Right atrium auricular region (tissue), 2 donors: ENCODE measurements around the gene ASTN2. TPM values are rescaled to one million over a fixed set of nuclear protein-coding genes. Genes with fewer than 3 reads are reported as not detected.

Source experiments
- DNase-seq: peaks from one replicate; pipeline ENCODE4 v3.0.0-alpha.2; 2019; ENCODE audit warnings: low spot score
- H3K27ac ChIP-seq, 2 donors: fragments of 200-600 bp; sonication (generic); 1 replicate in 1 of 2; 2 replicates in 1 of 2; pipeline ENCODE4 v1.5.1; 2016 to 2019
- H3K27me3 ChIP-seq, 2 donors: fragments of 200-600 bp; sonication (generic); one replicate each; pipeline versions ENCODE4 v1.5.1 to v1.6.0; 2017 to 2019
- H3K36me3 ChIP-seq: fragments of 200-600 bp; sonication (generic); one replicate; pipeline ENCODE4 v1.5.1; 2016
- H3K4me1 ChIP-seq, 2 donors: fragments of 200-600 bp; sonication (generic); one replicate each; pipeline versions ENCODE4 v1.5.1 to v1.6.0; 2017 to 2019
- H3K4me3 ChIP-seq, 2 donors: fragments of 200-600 bp; sonication (generic); 1 replicate in 1 of 2; 2 replicates in 1 of 2; pipeline ENCODE4 v1.5.1; 2017 to 2019; ENCODE audit warnings: mild to moderate bottlenecking in 1 of 2, moderate library complexity in 1 of 2
- H3K9me3 ChIP-seq, 2 donors: fragments of 200-600 bp; sonication (generic); one replicate each; pipeline ENCODE4 v1.5.1; 2019
- total RNA-seq, 2 donors: library from RNA; depleted of rRNA; stranded (reverse); fragments of >200 nt; gene quantifications; one replicate each; pipeline ENCODE4 v1.1.0, GENCODE V29; 2016
- TF ChIP-seq, protein P1 (sequence below), 2 donors: fragments of 200-600 bp; sonication (generic); IDR thresholded peaks; one replicate each; pipeline ENCODE4 v1.5.1; 2019; ENCODE audit warnings: antibody characterized with exemption in 2 of 2

ASTN2 gene
- total RNA-seq, 2 donors from 2014 or later = 11.1 to 32.2 TPM

- TF ChIP-seq, protein P1, sequence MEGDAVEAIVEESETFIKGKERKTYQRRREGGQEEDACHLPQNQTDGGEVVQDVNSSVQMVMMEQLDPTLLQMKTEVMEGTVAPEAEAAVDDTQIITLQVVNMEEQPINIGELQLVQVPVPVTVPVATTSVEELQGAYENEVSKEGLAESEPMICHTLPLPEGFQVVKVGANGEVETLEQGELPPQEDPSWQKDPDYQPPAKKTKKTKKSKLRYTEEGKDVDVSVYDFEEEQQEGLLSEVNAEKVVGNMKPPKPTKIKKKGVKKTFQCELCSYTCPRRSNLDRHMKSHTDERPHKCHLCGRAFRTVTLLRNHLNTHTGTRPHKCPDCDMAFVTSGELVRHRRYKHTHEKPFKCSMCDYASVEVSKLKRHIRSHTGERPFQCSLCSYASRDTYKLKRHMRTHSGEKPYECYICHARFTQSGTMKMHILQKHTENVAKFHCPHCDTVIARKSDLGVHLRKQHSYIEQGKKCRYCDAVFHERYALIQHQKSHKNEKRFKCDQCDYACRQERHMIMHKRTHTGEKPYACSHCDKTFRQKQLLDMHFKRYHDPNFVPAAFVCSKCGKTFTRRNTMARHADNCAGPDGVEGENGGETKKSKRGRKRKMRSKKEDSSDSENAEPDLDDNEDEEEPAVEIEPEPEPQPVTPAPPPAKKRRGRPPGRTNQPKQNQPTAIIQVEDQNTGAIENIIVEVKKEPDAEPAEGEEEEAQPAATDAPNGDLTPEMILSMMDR (IDR thresholded peaks at IDR 0.05) = no peak
- no peaks in the 10 kb centered on the region for H3K9me3 ChIP-seq
- no peaks in the 10 kb centered on the region for H3K27me3 ChIP-seq
- no peaks in the 10 kb centered on the region for H3K4me1 ChIP-seq
- no peaks in the 10 kb centered on the region for H3K36me3 ChIP-seq
- DNase-seq = no peak
- H3K4me3 ChIP-seq = no peak overlapping the region
- H3K27ac ChIP-seq = no peak overlapping the region
Measured at GRCh38 chr9:116939614-116940013, 475.2 kb downstream of the ASTN2 start.

DNA sequence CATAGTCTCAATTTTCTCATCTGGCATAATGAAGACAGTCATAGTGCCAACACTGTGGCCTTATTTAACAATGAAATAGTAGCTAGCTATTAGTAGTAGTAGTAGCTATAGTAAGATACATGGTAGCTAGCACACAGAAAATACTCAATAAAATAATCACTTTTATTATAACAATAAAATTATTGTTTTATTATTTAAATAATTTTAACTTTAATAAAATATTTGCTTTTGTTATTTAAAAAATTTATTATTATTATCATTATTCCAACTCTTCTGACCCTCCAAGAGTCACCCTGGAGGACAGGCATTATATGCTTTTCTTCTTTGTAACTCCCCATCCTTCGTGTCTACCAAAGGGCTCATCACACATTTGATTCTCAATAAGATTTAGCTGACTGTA, 475.7 kb downstream of the ASTN2 start:
- DNase-seq = no peak
- Histone ChIP-seq H3K4me3 (no peak overlapping the region), H3K9me3 (no peaks in the 10 kb centered on the region), H3K4me1 (no peaks in the 10 kb centered on the region), H3K27ac (no peak overlapping the region), H3K36me3 (no peaks in the 10 kb centered on the region), H3K27me3 (no peaks in the 10 kb centered on the region)
- TF ChIP-seq, protein P1 (IDR thresholded peaks at IDR 0.05) = no peak

DNA sequence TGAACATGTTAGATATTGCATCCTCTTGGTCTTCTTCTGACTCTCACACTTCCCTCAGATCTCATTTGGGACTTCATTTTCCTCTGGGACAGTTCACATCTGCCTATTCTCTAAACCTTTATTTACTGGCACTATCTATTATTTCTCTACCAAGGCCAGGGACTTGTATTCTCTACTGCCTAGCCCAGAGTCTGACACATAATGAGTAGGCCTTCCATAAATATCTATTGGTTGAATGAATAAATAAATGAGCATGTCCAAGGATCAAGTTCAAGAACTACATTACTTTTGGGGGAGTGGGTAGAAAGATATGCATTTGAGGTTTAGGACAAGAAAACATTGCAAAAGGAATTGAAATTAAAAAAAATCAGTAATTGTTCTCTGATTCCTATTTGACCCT, 477.5 kb downstream of the ASTN2 start:
- no peaks in the 10 kb centered on the region for H3K9me3 ChIP-seq
- TF ChIP-seq, protein P1 (IDR thresholded peaks at IDR 0.05) = no peak
- no peak for DNase-seq
- no peaks in the 10 kb centered on the region for H3K4me1 ChIP-seq
- H3K4me3 ChIP-seq = no peak overlapping the region
- no peaks in the 10 kb centered on the region for H3K36me3 ChIP-seq
- no peaks in the 10 kb centered on the region for H3K27me3 ChIP-seq
- H3K27ac ChIP-seq = no peak overlapping the region

GRCh38 chr9:116935149-116935897, 479.5 kb downstream of the ASTN2 start:
- Histone ChIP-seq H3K27me3 (no peaks in the 10 kb centered on the region), H3K9me3 (no peaks in the 10 kb centered on the region), H3K27ac (no peak overlapping the region), H3K36me3 (no peaks in the 10 kb centered on the region), H3K4me1 (no peaks in the 10 kb centered on the region), H3K4me3 (no peak overlapping the region)
- TF ChIP-seq, protein P1 (IDR thresholded peaks at IDR 0.05) = no peak
- no peak for DNase-seq

DNA sequence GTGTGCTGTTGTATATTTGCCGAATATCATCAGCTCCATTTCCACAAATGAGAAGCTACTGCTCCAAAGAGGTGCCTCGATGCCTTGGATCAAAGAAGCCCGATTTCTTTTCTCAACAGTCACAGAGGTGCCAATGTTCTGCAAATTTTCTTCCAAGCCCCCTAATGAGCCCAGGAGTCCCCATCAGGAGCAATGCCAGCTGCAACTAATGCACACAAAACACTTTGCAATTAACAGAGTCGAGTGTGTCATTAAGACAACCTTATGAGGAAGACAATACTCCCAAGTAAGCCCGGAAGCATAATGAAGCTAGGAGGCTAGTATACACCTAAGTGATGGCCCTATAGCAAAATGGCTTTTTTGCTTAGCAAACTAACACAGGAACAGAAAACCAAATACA, 480.7 kb downstream of the ASTN2 start:
- H3K4me1 ChIP-seq = no peaks in the 10 kb centered on the region
- TF ChIP-seq, protein P1 (IDR thresholded peaks at IDR 0.05) = no peak
- no peaks in the 10 kb centered on the region for H3K9me3 ChIP-seq
- H3K36me3 ChIP-seq = no peaks in the 10 kb centered on the region
- no peaks in the 10 kb centered on the region for H3K27me3 ChIP-seq
- no peak for DNase-seq
- H3K27ac ChIP-seq = no peak overlapping the region
- no peak overlapping the region for H3K4me3 ChIP-seq

- no peaks in the 10 kb centered on the region for H3K4me1 ChIP-seq
- H3K9me3 ChIP-seq = no peaks in the 10 kb centered on the region
- H3K27ac ChIP-seq = no peak overlapping the region
- no peaks in the 10 kb centered on the region for H3K27me3 ChIP-seq
- no peaks in the 10 kb centered on the region for H3K36me3 ChIP-seq
- no peak overlapping the region for H3K4me3 ChIP-seq
- no peak for DNase-seq
- TF ChIP-seq, protein P1 (IDR thresholded peaks at IDR 0.05) = no peak
Measured at GRCh38 chr9:116933251-116933650, 481.6 kb downstream of the ASTN2 start.
